ENCODE data around the gene MFSD2A.
"Not testable (repeated sequence)": the region's sequence is repeated elsewhere in the genome, so short reads cannot be mapped to it uniquely, and the experiment has no call there.

The MFSD2A gene

GRCh38 chr1:39954870-39955546, at the start of gene MFSD2A:
Gene MFSD2A, plus strand, starts transcription at chr1:39955145. Its CDS starts 148 bp downstream, at chr1:39955293.
- DNase-seq (ENCODE audit: low read depth), result peak; percentile 78

GRCh38 chr1:39905172-39905571, 49.8 kb upstream of the MFSD2A start:
- DNase-seq (ENCODE audit: low read depth), result no peak

- no peak for DNase-seq (ENCODE audit: low read depth)
Observed at GRCh38 chr1:39907528-39908453, 47.2 kb upstream of the MFSD2A start.

- DNase-seq (ENCODE audit: low read depth), result no peak
Observed at GRCh38 chr1:39908534-39908933, 46.4 kb upstream of the MFSD2A start.

- DNase-seq (ENCODE audit: low read depth), result no peak
Observed at GRCh38 chr1:39910263-39910662, 44.7 kb upstream of the MFSD2A start.

GRCh38 chr1:39913136-39913535, 41.8 kb upstream of the MFSD2A start:
- DNase-seq (ENCODE audit: low read depth), result not testable (repeated sequence)

- no peak for DNase-seq (ENCODE audit: low read depth)
Observed at GRCh38 chr1:39915499-39916129, 39.3 kb upstream of the MFSD2A start.

- no peak for DNase-seq (ENCODE audit: low read depth)
Observed at GRCh38 chr1:39917825-39918224, 37.1 kb upstream of the MFSD2A start.

- no peak for DNase-seq (ENCODE audit: low read depth)
Observed at GRCh38 chr1:39919545-39919944, 35.4 kb upstream of the MFSD2A start.

- no peak for DNase-seq (ENCODE audit: low read depth)
Observed at GRCh38 chr1:39922251-39922688, 32.7 kb upstream of the MFSD2A start.

GRCh38 chr1:39925721-39926342, 29.1 kb upstream of the MFSD2A start:
- no peak for DNase-seq (ENCODE audit: low read depth)

- DNase-seq (ENCODE audit: low read depth), result no peak
Observed at GRCh38 chr1:39926343-39926793, 28.6 kb upstream of the MFSD2A start.

GRCh38 chr1:39926820-39927219, 28.1 kb upstream of the MFSD2A start:
- DNase-seq (ENCODE audit: low read depth), result no peak

- no peak for DNase-seq (ENCODE audit: low read depth)
Observed at GRCh38 chr1:39927538-39927937, 27.4 kb upstream of the MFSD2A start.

GRCh38 chr1:39928809-39929587, 25.9 kb upstream of the MFSD2A start:
- DNase-seq (ENCODE audit: low read depth), result no peak

- no peak for DNase-seq (ENCODE audit: low read depth)
Observed at GRCh38 chr1:39933956-39934941, 20.7 kb upstream of the MFSD2A start.

GRCh38 chr1:39936724-39937491, 18.0 kb upstream of the MFSD2A start:
- DNase-seq (ENCODE audit: low read depth), result no peak

GRCh38 chr1:39938856-39939255, 16.1 kb upstream of the MFSD2A start:
- DNase-seq (ENCODE audit: low read depth), result no peak

GRCh38 chr1:39940253-39940652, 14.7 kb upstream of the MFSD2A start:
- DNase-seq (ENCODE audit: low read depth), result no peak

Measured in T-helper 22 cell (primary cell).